GM21723 (cell line): ENCODE data around the gene BCL2L12.

Experiments
- ATAC-seq: cut with Tn5 transposase; IDR thresholded peaks from one replicate; pipeline ENCODE4 v1.9.1; 2021; ENCODE audit warnings: mild to moderate bottlenecking, moderate library complexity; ENCODE audit not compliant: unreplicated experiment

Gene BCL2L12

GRCh38 chr19:49641688-49642491, 23.8 kb upstream of the BCL2L12 start, which contains the start of gene SCAF1:
Gene SCAF1, plus strand, starts transcription at chr19:49642209. Its CDS starts 2,818 bp downstream, at chr19:49645027.
- ATAC-seq, result peak; percentile 58

GRCh38 chr19:49642492-49643035, 23.2 kb upstream of the BCL2L12 start:
- no peak for ATAC-seq

- no peak for ATAC-seq
These were observed 22.3 kb upstream of the BCL2L12 start for GRCh38 chr19:49643466-49643865.

GRCh38 chr19:49645592-49645991, 20.1 kb upstream of the BCL2L12 start:
- ATAC-seq, result no peak

GRCh38 chr19:49645995-49646394, 19.7 kb upstream of the BCL2L12 start:
- ATAC-seq, result no peak

GRCh38 chr19:49646586-49646985, 19.1 kb upstream of the BCL2L12 start:
- no peak for ATAC-seq

GRCh38 chr19:49651029-49651819, 14.5 kb upstream of the BCL2L12 start:
- ATAC-seq, result no peak

GRCh38 chr19:49651820-49652550, 13.7 kb upstream of the BCL2L12 start:
- ATAC-seq, result no peak

GRCh38 chr19:49652551-49653465, 12.9 kb upstream of the BCL2L12 start:
- ATAC-seq, result no peak

- no peak for ATAC-seq
These were observed 12.3 kb upstream of the BCL2L12 start for GRCh38 chr19:49653466-49653806.

GRCh38 chr19:49654581-49654980, 11.2 kb upstream of the BCL2L12 start:
- no peak for ATAC-seq

- no peak for ATAC-seq
These were observed 9.9 kb upstream of the BCL2L12 start for GRCh38 chr19:49655570-49656455.

GRCh38 chr19:49656456-49657109, 9.2 kb upstream of the BCL2L12 start:
- no peak for ATAC-seq

GRCh38 chr19:49657493-49658138, 8.1 kb upstream of the BCL2L12 start:
- ATAC-seq, result no peak

- ATAC-seq, result no peak
These were observed 7.6 kb upstream of the BCL2L12 start for GRCh38 chr19:49658139-49658517.

GRCh38 chr19:49658566-49659442, 6.9 kb upstream of the BCL2L12 start:
- no peak for ATAC-seq

GRCh38 chr19:49660338-49660961, 5.3 kb upstream of the BCL2L12 start:
- ATAC-seq, result no peak
